Epidermal melanocyte (primary cell): ENCODE data around the gene CMKLR1.

Experiments used
- DNase-seq: peaks from one replicate; pipeline ENCODE4 v3.0.0; 2011; ENCODE audit warnings: low spot score; ENCODE audit not compliant: insufficient read length

The CMKLR1 gene

DNA sequence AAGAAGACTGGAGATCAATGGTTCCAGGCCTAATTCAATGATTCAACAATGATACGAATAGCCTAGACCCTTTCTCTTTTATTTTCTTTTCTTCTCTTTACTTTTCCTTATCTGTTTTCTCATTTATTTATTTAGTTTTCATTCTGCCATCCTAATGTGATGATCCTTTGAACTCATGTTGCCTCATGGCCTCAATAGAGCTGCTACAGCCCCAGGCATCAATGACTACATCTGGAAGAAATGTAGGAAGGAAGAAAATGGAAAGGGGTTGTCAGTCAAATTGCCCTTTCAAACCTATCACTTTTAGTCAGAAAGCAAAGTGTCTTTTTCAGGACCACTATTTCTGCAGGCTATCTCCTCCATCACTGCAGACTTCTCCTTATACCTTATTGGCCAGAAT lies 69.9 kb downstream of the CMKLR1 start:
- DNase-seq, result no peak

DNA sequence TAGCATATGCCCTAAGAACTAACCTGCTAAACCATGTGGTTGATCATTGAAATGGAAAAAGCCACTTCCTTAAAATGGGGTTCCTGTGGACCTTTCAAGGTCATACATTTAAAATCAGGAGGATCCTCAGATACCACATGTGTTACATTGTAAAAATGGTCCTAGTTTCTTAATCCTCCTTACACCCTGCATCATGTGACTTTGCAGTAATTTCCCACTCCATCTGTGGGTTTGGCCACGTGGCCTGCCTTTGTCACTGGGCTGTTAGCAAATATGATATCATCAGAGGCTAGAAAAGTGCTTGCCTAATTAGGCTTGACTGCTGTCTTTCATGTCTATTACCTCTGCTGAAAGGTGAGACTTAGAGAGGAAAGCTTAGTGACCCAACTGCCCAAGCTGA lies 70.7 kb downstream of the CMKLR1 start:
- no peak for DNase-seq

DNA sequence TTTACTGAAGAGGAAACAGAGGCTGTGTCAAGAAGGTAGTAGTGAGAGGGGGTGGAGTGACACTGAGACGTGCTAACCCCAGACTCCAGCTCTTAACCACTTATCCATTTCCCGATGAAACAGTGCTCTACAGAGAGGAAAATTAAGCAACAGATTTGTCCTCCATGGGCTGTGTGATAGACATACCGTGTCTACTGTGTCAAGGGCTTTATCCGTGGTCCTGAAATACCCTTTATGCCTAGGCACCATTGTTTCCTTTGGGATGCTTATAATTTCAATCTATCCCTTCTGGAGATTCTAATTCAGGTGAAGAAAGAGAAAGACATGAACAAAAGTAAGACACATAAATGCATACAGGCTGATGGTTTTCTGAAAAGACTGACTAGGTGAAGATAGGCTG lies 71.7 kb downstream of the CMKLR1 start:
- DNase-seq, result no peak

DNA sequence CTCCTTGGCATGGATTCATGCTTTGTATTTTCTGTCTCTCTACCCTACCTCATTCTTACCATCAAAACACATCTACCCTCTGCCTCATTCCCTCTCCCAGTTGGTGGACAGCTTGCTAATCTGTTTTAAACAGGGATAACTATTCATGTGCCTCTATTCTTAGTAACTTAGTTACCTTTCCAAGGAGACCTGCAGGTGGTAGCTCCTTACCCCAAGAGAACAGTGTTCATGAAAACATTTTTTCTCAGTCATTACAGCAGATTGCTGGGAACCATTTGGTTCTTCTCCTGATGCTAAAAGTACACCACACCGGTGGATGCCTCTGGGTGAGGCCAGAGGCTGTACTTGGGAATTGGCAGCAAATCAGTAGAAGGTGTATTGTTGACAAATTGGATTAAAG lies 73.0 kb downstream of the CMKLR1 start:
- no peak for DNase-seq

DNA sequence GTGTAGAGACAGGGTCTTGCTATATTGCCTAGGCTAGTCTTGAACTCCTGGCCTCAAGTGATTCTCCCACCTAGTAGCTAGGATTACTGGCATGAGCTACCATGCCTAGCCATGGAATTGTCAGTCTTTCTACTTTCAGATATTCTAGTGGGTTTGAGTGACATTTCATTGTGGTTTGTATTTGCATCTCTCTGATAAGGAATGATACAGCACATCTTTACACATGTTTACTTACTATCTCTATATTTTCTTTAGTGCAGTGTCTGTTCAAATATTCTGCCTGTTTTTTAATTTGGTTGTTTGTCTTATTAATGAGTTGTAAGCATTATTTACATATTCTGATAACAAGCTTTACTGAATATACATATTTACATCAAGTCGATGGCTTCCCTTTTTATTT lies 73.6 kb downstream of the CMKLR1 start:
- no peak for DNase-seq

DNA sequence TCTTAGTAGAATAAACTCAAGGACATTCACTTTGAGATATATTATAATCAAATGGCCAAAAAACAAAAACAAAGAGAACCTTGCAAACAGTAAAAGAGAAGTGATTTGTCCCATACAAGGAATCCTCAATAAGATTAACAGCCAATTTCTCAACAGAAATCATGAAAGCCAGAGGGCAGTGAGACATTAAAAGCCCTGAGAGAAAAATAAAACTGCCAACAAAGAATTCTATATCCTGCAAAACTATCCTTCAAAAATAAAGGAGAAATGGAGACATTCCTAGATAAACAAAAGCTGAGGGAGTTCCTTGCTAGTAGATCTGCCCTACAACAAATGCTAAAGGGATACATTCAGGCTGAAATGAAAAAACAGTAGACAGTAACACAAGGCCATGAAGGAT lies 78.1 kb downstream of the CMKLR1 start:
- no peak for DNase-seq

DNA sequence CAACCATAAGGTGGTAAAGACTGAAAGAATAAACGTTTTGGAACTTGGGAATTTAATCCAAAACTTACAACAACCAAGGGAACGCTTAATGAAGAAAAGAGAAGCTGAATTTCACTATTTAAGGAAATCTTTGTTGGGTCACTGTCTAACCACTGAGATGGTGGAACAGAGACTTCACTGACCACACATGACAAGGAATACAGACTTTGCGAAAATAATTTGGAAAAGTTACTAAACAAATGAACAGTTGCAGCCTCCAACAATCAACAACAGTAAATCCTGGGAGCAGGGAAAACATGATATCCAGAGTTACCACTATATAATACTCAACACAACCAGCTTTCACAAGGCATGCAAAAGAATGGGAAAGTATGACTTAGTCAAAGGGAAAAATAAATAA lies 79.1 kb downstream of the CMKLR1 start:
- no peak for DNase-seq

DNA sequence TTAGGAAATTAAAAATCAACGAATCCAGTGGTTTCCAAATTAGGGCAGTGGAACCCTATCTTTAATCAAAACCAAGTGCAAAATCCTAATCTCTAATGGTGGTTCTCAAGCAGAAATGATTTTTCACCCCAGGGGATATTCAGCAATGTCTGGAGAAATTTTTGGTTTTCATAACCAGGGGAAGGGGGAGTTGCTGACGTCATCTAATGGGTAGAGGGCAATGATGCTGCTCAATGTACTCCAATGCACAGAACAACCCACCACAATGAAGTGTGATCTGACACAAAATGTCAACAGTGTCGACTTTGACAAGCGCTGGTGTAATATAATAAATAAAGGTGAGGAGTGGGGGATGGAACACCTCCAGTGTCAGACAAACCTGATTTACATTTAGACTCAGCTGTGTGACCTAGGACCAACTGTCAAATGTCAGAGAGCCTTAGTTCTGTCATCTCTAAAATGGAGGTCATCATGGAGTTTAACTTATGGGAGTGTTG lies 81.5 kb downstream of the CMKLR1 start:
- no peak for DNase-seq

DNA sequence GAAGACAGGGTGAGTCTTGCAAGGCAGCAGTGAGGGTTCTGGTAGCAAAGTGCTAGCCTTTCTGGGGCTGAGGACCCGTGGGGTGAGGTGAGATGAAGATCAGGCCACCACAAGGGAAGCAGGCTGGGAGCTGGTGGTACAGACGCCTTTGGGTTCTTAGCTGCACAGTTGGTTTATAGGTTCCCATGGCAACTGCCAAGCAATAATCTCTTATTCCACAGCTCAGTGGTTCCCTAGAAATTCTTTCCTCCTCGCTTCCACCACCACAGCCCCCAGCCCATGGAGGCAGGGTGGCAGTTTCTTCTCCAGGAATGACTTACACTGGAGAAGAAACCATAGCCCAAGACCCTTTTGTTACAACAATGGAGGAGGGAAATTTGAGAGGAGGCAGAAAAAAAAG lies 82.1 kb downstream of the CMKLR1 start:
- DNase-seq, result no peak

DNA sequence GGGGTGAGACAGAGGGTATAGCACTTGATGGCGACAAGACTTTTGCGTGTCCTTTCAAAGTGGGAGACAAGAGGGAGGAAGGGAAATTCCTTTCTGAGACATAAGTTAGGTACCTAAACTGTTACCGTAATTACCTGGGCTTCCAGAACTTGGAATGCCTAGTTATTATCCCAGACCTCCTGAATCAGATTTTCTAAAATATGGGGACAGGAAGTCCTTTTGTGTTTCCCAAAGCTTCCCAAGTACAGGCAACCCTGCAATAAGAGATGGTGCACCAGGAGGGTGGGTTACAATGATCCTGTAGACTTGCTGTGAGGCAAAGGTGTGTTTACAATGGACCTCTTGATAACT lies 83.9 kb downstream of the CMKLR1 start:
- DNase-seq, result no peak

DNA sequence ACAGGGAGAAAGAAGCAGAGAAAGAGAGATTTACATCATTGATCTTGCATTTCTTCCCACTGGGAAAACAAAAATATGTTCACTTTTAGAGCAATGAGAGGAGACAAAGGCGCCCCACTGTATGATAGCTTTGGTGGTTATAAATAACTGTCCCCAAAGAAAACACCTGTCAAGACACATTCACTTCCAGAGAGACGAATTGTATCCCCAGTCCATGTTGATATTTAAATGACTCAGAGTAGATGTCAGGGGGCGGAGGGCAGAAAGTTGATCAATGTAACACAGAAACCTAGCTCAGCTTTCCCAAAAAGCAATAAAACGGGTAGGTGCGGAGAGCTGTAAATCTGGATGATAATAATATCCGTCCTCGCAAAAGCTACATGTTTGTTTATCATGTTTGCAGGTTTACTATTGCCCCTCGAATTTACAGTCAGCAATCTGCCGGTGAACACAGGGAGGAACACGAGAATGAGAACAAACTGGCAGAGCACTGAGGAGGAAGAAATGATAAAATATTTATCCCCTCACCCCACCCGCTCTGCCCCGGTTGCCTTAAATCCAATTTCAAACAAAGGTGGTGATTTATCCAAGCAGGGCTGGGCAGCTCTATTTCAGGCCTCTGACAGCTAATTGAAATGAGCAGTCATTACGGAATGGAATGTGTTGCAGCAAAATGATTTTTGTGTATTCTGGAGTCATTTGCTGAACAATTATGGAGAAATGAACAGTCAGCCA lies 84.4 kb downstream of the CMKLR1 start:
- DNase-seq, result no peak

DNA sequence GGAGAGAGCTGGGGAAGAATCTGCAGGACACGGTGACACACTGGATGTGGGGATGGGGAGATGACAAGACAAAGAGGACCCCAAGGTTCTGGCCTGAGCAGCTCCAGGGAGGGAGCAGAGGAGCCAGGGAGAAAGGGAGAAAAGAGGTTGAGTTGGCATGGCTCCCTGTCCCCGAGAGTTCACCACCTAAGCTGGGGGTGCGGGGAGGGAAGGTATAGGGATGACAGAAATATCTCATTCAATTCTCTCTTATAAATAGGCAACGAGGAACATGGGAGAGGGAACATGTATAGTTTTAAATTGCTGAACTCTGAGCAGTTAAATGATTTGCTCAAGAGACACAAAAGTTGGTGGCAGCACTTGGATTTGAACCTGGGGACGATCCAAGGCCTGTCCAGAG lies 85.1 kb downstream of the CMKLR1 start:
- no peak for DNase-seq

DNA sequence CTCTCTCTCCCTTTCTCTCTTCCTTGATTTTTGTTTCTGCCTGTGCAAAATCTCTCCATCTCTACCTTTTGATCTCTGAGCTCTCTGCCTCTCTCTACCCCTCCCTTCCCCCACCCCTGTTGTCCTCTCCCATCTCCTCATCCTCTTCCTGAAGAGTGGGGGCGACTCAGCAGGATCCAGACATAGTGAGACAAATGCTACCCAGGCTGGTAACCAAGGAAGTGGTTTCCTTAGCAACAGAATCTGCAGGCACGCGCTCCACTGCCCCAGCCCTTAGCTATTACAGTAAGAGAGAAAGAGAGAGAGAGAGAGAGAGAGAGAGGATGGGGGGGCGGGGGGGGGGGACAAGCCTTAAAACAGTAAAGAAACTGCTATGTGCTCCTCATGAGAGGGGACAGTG lies 85.6 kb downstream of the CMKLR1 start:
- DNase-seq, result no peak

DNA sequence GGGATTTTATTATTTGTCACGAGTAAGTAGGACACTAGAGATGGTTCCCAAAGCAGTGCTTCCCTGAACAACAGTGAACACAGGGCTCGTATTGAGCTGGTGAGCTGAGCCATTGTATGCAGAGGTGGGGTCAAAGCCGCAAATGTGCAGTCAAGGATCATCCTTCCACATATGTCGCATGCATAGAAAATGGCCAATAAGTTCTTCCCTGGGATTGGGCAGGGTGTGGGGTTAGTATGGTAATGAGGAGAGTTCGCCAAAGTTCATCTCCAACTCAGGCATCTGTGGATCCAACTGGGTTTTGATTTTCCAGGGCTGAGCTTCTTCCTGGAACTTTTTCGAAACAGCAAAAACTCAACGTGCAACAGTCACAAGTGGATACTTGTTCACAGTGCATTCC lies 86.6 kb downstream of the CMKLR1 start:
- DNase-seq, result no peak

DNA sequence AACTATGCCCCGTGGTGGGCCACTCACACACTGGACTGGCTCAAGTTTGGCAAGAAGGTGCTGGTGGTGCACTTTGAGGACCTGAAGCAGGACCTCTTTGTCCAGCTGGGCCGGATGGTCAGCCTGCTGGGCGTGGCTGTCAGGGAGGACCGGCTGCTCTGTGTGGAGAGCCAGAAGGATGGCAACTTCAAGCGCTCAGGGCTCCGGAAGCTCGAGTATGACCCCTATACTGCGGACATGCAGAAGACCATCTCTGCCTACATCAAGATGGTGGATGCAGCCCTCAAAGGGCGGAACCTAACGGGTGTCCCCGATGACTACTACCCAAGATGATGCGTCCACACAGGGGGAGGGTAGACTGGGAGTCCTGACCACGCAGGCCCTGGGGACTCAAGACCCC lies 91.1 kb downstream of the CMKLR1 start:
- DNase-seq, result no peak

DNA sequence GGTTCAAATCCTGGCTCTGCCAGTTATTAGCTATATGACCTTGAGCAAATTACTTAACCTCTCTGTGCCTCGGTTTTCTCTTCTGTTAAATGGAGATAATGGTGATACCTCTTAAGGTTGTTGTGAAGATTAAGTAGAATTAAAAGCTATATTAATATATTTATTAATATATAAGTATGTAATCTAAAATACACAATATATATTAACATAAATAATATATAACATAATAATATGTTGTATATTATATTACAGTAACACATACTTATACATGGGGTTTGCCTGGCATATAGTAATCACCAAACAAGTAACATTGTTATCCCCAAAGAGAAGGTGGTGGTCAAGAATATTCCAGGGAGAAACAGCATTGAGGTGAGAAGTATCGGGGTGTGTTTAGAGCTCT lies 92.0 kb downstream of the CMKLR1 start:
- DNase-seq, result no peak

DNA sequence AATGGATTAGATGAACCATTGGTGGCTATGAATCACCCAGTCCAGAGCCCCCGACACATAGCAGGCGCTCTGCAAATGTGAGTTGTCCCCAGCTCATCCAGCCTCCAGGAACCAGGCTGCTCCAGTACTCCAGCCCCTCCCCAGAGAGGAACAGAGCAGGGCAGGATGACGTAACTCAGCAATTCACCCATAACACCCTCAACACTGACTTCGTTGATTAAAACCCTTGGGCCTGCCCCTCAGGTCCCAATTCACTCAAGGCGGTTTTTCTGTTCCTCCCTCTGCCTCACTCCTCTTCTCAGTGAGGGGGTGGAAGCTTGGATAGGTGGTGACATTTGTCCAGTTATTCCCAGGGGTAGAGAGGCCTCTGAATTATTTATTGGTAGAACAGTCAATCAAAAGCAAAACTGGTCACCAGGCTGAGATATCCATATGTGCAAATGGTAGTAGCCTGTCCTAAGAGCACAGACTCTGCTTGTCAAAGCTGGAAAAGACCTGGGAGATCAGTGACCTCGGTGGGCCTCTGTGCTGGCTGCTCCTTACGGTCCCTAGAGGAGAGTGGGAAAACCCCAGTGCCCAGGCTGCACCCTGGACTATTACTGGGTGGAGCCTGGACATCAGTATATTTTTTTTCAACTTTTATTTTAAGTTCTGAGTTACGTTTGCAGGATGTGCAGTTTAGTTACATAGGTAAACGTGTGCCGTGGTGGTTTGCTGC lies 97.0 kb downstream of the CMKLR1 start:
- no peak for DNase-seq

DNA sequence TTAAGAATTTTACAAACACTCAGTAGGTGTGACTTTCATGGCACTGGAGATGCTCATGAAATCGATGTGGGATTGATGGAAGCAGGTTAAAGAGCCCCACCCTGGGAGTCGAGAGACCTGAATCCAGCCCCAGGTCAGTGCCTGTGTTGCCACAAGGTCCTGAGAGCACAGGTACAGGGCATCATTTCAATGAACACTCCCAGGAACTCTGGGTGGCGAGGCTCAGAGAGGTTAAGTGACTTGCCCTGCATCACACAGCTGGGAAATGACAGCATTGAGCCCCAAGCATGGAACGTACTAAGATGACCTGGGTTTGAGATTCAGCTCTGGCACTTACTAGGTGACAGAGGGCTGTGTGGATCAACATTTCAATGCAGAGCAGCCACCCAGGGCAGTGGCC lies 98.2 kb downstream of the CMKLR1 start:
- no peak for DNase-seq

DNA sequence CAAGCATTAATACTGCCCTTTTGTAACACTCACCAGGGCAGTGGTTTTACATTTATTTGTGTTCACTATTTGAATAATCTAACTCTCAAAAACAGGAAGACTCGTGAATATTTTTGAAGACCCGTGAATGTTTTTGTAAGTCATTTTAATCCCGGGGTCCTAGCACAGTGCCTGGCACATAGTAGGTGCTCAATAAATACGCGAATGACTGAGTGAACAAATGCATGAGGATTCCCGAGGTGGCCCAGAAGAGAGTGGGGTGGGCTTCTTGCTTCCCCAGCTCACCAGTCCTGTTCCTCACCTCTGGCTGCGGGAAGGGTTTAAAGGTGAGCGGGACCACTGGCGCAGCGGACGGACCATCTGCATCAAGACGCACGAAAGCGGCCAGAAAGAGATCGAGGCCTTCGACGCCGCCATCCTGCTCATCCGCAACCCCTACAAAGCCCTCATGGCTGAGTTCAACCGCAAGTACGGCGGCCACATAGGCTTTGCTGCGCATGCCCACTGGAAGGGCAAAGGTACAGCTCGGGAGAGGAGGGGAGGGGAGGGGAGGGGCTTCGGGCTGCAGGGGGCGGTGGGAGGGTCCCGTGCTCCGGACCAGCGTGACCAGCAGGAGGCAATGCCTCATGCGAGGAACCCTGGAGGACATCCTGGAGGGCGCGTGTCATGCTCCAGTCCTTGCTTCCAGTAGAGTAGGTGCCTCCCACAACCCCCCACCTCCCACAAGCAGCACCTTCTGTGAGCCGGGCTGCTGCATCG lies 98.9 kb downstream of the CMKLR1 start:
- DNase-seq, result no peak

DNA sequence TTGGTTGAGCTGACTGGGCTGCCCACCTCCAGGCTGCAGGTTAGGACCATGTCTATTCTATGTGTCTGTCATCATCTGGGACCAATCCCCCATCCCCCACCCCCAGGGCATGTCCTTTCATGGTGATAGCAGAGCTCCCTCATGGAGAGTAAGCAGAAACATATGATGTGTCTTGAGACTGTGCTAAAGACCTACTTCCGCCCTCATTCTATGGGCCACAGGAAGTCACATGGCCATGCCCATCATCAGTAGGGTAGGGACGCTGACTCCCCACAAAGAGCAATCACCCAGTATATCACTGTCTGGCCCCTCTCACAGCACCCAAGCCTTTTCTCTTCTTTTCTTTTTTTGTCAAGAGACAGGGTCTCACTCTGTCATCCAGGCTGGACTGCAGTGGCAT lies 99.7 kb downstream of the CMKLR1 start:
- DNase-seq, result no peak

DNA sequence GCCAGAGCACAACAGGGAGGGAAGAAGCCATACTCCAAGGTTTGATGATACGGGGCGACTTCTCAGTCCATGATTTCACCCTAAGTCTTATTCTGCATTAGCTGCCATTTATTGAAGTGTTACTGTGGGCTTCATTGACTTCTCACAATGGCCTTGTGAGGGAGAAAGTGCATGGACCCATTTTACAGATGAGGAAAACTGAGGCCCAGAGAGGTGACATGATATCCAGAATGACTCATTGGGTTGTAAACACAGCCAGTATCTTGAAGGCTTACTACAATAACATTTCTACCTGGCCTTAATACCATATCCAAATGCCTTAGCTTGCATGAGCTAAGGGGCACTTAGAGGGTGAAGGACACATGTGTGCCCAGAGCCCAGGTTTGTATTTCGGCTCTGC lies 100.6 kb downstream of the CMKLR1 start:
- DNase-seq, result no peak
